Esophagus muscularis mucosa (tissue), 4 donors: ENCODE data around the gene C22orf42. TPM values are rescaled to one million over a fixed set of nuclear protein-coding genes. Genes with fewer than 3 reads are reported as not detected.
A peak's percentile ranks its signal among the peaks of the same experiment; 100 is the strongest.

Experiments used
- DNase-seq: peaks from one replicate; pipeline ENCODE4 v3.0.0-alpha.2; 2017; ENCODE audit errors: extremely low spot score
- H3K27ac ChIP-seq, 4 donors: fragments of 200-600 bp; sonication (generic); replicated peaks in 1 of 4; 1 replicate in 3 of 4; 2 replicates in 1 of 4; pipeline ENCODE4 v1.5.1; 2016 to 2019; ENCODE audit warnings: mild to moderate bottlenecking in 1 of 4
- H3K27me3 ChIP-seq, 4 donors: fragments of 200-600 bp; sonication (generic); one replicate each; pipeline versions ENCODE4 v1.5.1 to v1.6.0; 2016 to 2019
- H3K36me3 ChIP-seq, 4 donors: fragments of 200-600 bp; sonication (generic); one replicate each; pipeline ENCODE4 v1.5.1; 2016 to 2019
- H3K4me1 ChIP-seq, 4 donors: fragments of 200-600 bp; sonication (generic); one replicate each; pipeline ENCODE4 v1.5.1; 2016 to 2019
- H3K4me3 ChIP-seq, 4 donors: fragments of 200-600 bp; sonication (generic); 1 replicate in 2 of 4; 2 replicates in 2 of 4; pipeline ENCODE4 v1.5.1; 2016 to 2019; ENCODE audit warnings: mild to moderate bottlenecking in 4 of 4, moderate library complexity in 1 of 4
- H3K9me3 ChIP-seq, 4 donors: fragments of 200-600 bp; sonication (generic); 1 replicate in 3 of 4; 2 replicates in 1 of 4; pipeline ENCODE4 v1.5.1; 2016 to 2019
- CTCF ChIP-seq, 3 experiments: fragments of 200-600 bp in 2 of 3; fragments of 450-650 bp in 1 of 3; sonication (generic) in 2 of 3; IDR thresholded peaks; one replicate each; pipeline ENCODE4 v1.5.1; 2017 to 2019; ENCODE audit warnings: antibody characterized with exemption in 3 of 3, mild to moderate bottlenecking in 2 of 3, moderate library complexity in 1 of 3
- EP300 ChIP-seq: sonication (generic); formaldehyde crosslinking; IDR thresholded peaks from one replicate; pipeline ENCODE4 v1.6.1; 2017; ENCODE audit warnings: antibody characterized with exemption
- POLR2A ChIP-seq: fragments of 450-650 bp; IDR thresholded peaks from one replicate; pipeline ENCODE4 v1.6.1; 2017; ENCODE audit warnings: antibody characterized with exemption, moderate library complexity, mild to moderate bottlenecking, low read depth
- POLR2AphosphoS5 ChIP-seq, 2 donors: sonication (generic); formaldehyde crosslinking; IDR thresholded peaks; one replicate each; pipeline ENCODE4 v1.6.1; 2017; ENCODE audit warnings: antibody characterized with exemption in 2 of 2
- WGBS: methylation state at CpG from one replicate; pipeline ENCODE4 v1.1.5; 2018; 5-methylcytosine and 5-hydroxymethylcytosine counted together
- intact Hi-C: fragments of 100-400 bp; cut with DNase I; formaldehyde crosslinking; loops from one replicate; pipeline ENCODE4 v1.15.1; 2023
- small RNA-seq, 3 donors: library from RNA; depleted of rRNA; stranded (forward); fragments of <200 nt; gene quantifications; one replicate each; pipeline ENCODE3, GENCODE V24; 2016
- total RNA-seq, 4 donors: library from RNA; depleted of rRNA; stranded (reverse); fragments of >200 nt; gene quantifications; one replicate each; pipeline versions ENCODE4 v1.1.0 to v1.2.1, GENCODE V29; 2016

C22orf42 gene
- total RNA-seq, 4 donors from 2014 or later, result 0.26 TPM; not detected in 3

GRCh38 chr22:32103658-32104315 is 55.3 kb downstream of the C22orf42 start:
- Histone ChIP-seq H3K27ac (no peak overlapping the region), H3K4me3 (no peak overlapping the region), H3K4me1 (no peaks in the 10 kb centered on the region), H3K36me3 (peaks cover 0 to 76% (median 0%) of the 10 kb centered on the region in 4 donors), H3K27me3 (peaks cover 0 to 27% (median 0%) of the 10 kb centered on the region in 4 donors), H3K9me3 (no peaks in the 10 kb centered on the region)
- WGBS, result 32% methylated on average over 2 of the region's 2 CpGs
- peak; percentile 2 for DNase-seq
- intact Hi-C loops, result no loop called here
- TF ChIP-seq CTCF (IDR thresholded peaks at IDR 0.05) (peak in 2 of 3 experiments; percentile 15 to 19), POLR2AphosphoS5 (IDR thresholded peaks at IDR 0.05) (no peak), EP300 (no peak), POLR2A (no peak)

GRCh38 chr22:32100711-32101110 is 58.4 kb downstream of the C22orf42 start:
- TF ChIP-seq POLR2A (no peak), POLR2AphosphoS5 (IDR thresholded peaks at IDR 0.05) (no peak), CTCF (IDR thresholded peaks at IDR 0.05) (no peak), EP300 (no peak)
- Histone ChIP-seq H3K27ac (no peak overlapping the region), H3K4me3 (no peak overlapping the region), H3K36me3 (peaks cover 0 to 61% (median 0%) of the 10 kb centered on the region in 4 donors), H3K27me3 (peaks cover 0 to 11% (median 0%) of the 10 kb centered on the region in 4 donors), H3K4me1 (peaks cover 0 to 8% (median 0%) of the 10 kb centered on the region in 4 donors), H3K9me3 (no peaks in the 10 kb centered on the region)
- WGBS, result 67% methylated on average over 1 of the region's 1 CpG
- DNase-seq, result peak; percentile 55
- intact Hi-C loops, result no loop called here

Small RNAs within 50 kb of the gene (small RNA-seq; reads per million reads assigned to genes)
- gene AP1B1P2 (0 reads per million in 3 donors), gene RF02171 (0 reads per million in 3 donors)

Other genes starting within 250 kb of the C22orf42 start
- gene YWHAH, start 214.8 kb downstream of the C22orf42 start, total RNA-seq, result 100 to 1,000 TPM; 132 to 232 (median 183) TPM
- gene SLC5A1, start 116.0 kb downstream of the C22orf42 start, total RNA-seq, result under 1 TPM in 1 of 4 donors, not detected in 3; 0.11 TPM
- not detected for gene RFPL2, start 45.8 kb upstream of the C22orf42 start, total RNA-seq
- gene SLC5A4, start 96.0 kb upstream of the C22orf42 start, total RNA-seq, result 1 to 10 TPM in 1 of 4 donors, under 1 TPM in 2, not detected in 1; 0.19 to 1.2 (median 0.46) TPM
- gene RFPL3, start 198.6 kb upstream of the C22orf42 start, total RNA-seq, result not detected